ENCODE measurements around the gene NSMF. TPM values are rescaled to one million over a fixed set of nuclear protein-coding genes. Genes with fewer than 3 reads are reported as not detected.

The NSMF gene
- total and polyA plus RNA-seq, 2 of the 4 experiments (the other 2 are of a cell fraction): 7.7 to 40.9 TPM

DNA sequence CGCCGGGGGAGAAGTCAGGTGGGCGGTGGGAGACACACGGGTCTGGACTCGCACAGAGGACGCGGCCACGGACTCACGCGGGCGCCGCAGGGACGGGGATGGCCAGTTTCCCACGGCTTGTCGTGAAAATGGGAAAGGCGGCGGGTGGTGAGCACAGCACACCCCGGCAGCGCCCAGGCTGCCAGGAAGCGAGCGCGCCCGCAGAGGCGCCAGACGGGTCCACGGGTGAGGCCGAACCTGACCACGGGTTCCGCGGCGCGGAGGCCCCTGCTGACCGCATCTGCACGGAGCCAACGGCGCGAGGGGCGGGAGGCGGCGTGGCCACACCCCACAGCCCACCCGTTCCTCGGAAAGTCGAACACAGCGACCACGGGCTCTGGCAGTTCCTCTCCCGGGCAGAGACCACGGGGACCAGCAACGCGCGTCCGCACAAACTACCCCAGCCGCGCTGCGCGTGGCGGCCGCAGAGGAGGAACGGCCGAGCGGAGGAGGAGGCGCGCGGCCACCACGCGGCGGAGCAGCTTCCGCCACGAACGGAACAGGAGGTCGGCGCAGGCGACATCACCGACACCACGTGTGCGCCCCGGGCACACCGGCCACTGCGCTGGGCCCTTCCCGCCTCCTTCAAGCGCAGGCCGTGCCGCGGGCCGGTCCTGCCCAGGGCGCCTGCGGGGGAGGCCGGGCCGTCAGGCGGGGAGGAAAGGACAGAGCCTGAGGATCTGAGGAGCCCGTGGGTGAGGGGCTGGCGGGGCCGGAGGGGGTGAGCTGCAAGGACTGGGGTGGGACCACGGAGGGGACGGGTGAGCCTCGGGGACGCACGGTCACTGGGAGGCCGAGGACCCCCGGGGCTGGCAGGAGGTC is 41.7 kb downstream of the NSMF start:
- ATAC-seq (ENCODE audit: low read depth): no peak
- ChIA-PET POLR2A (ENCODE audit: unreplicated experiment) (no interaction called here), CTCF (no interaction called here)
- Histone ChIP-seq H2BK15ac (ENCODE audit: low read depth, low read length) (no peak overlapping the region), H2BK5ac (ENCODE audit: low read depth, low read length, poor library complexity, severe bottlenecking) (no peak overlapping the region), H3K4me2 (ENCODE audit: low read depth, low read length) (no peak overlapping the region), H2BK20ac (ENCODE audit: low read depth, low read length) (no peak overlapping the region), H3K18ac (ENCODE audit: low read depth, low read length) (no peak overlapping the region), H2AFZ (replicated peaks; ENCODE audit: low read length, poor library complexity) (peak overlapping the region; percentile 14), H3K23ac (ENCODE audit: low read depth, low read length) (no peak overlapping the region), H4K20me1 (ENCODE audit: insufficient read depth, low read length) (no peaks in the 10 kb centered on the region), H3K9me1 (ENCODE audit: insufficient read depth, low read length) (peaks cover 8% of the 10 kb centered on the region), H3K27me3 (ENCODE audit: control insufficient read depth, insufficient read depth, low read length) (no peaks in the 10 kb centered on the region), H3K4ac (ENCODE audit: low read depth, low read length) (no peak overlapping the region), H3K56ac (ENCODE audit: extremely low read depth, insufficient read depth, low read length) (no peak overlapping the region), H3K79me1 (ENCODE audit: low read depth in 1 of 2, low read length in 2 of 2) (peaks cover 26 to 49% of the 10 kb centered on the region in 2 experiments), H3K9ac (ENCODE audit: low read depth, low read length) (no peak overlapping the region), H4K91ac (ENCODE audit: insufficient read depth, low read depth, low read length) (no peak overlapping the region), H2BK120ac (ENCODE audit: low read depth, low read length) (no peak overlapping the region), H3K4me3 (ENCODE audit: insufficient read depth, low read depth, low read length) (no peak overlapping the region), H3K36me3 (ENCODE audit: control insufficient read depth, insufficient read depth, low read length) (peaks cover 3% of the 10 kb centered on the region; the same call in 1 of the 2 replicates), H3K9me3 (ENCODE audit: control insufficient read depth, insufficient read depth, low read length) (no peaks in the 10 kb centered on the region), H2AK9ac (replicated peaks; ENCODE audit: low read depth, low read length, poor library complexity) (no peak overlapping the region), H3K27ac (ENCODE audit: insufficient read depth, low read length) (no peak overlapping the region), H3K4me1 (ENCODE audit: control insufficient read depth, insufficient read depth, low read length) (peaks cover 7% of the 10 kb centered on the region), H2AK5ac (ENCODE audit: low read depth, low read length) (no peak overlapping the region), H4K8ac (ENCODE audit: low read depth in 2 of 2, low read length in 2 of 2) (no peak overlapping the region), H4K5ac (ENCODE audit: low read depth, low read length) (no peak overlapping the region), H3K14ac (replicated peaks; ENCODE audit: low read depth, low read length) (no peak overlapping the region)
- TF ChIP-seq, protein P1, sequence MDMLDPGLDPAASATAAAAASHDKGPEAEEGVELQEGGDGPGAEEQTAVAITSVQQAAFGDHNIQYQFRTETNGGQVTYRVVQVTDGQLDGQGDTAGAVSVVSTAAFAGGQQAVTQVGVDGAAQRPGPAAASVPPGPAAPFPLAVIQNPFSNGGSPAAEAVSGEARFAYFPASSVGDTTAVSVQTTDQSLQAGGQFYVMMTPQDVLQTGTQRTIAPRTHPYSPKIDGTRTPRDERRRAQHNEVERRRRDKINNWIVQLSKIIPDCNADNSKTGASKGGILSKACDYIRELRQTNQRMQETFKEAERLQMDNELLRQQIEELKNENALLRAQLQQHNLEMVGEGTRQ (IDR thresholded peaks at IDR 0.05; ENCODE audit: low read depth, low read length): no peak
- TF ChIP-seq, protein P2, sequence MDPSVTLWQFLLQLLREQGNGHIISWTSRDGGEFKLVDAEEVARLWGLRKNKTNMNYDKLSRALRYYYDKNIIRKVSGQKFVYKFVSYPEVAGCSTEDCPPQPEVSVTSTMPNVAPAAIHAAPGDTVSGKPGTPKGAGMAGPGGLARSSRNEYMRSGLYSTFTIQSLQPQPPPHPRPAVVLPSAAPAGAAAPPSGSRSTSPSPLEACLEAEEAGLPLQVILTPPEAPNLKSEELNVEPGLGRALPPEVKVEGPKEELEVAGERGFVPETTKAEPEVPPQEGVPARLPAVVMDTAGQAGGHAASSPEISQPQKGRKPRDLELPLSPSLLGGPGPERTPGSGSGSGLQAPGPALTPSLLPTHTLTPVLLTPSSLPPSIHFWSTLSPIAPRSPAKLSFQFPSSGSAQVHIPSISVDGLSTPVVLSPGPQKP (IDR thresholded peaks at IDR 0.05; ENCODE audit: borderline replicate concordance, low read depth, low read length): no peak
- TF ChIP-seq MXI1 (IDR thresholded peaks at IDR 0.05; ENCODE audit: borderline replicate concordance, low read depth, low read length) (no peak), MAZ (IDR thresholded peaks at IDR 0.05; ENCODE audit: borderline replicate concordance, low read depth, low read length) (no peak), CEBPB (IDR thresholded peaks at IDR 0.05; ENCODE audit: low read depth, low read length) (no peak), POLR2A (IDR thresholded peaks at IDR 0.05; ENCODE audit: low read depth, low read length) (no peak), NFE2L2 (IDR thresholded peaks at IDR 0.05; ENCODE audit: low read depth, low read length) (no peak), SMC3 (IDR thresholded peaks at IDR 0.05; ENCODE audit: low read depth, low read length) (no peak), RCOR1 (IDR thresholded peaks at IDR 0.05; ENCODE audit: insufficient replicate concordance, low read length) (no peak), FOS (IDR thresholded peaks at IDR 0.05; ENCODE audit: low read depth, low read length) (no peak)
- TF ChIP-seq, protein P3, sequence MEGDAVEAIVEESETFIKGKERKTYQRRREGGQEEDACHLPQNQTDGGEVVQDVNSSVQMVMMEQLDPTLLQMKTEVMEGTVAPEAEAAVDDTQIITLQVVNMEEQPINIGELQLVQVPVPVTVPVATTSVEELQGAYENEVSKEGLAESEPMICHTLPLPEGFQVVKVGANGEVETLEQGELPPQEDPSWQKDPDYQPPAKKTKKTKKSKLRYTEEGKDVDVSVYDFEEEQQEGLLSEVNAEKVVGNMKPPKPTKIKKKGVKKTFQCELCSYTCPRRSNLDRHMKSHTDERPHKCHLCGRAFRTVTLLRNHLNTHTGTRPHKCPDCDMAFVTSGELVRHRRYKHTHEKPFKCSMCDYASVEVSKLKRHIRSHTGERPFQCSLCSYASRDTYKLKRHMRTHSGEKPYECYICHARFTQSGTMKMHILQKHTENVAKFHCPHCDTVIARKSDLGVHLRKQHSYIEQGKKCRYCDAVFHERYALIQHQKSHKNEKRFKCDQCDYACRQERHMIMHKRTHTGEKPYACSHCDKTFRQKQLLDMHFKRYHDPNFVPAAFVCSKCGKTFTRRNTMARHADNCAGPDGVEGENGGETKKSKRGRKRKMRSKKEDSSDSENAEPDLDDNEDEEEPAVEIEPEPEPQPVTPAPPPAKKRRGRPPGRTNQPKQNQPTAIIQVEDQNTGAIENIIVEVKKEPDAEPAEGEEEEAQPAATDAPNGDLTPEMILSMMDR (conservative IDR thresholded peaks at IDR 0.05; ENCODE audit: low read depth, low read length): no peak
- dilution Hi-C loops (cut with HindIII; ENCODE audit: low sequenced_read_pairs, unreplicated experiment): no loop called here
- intact Hi-C loops (cut with micrococcal nuclease): no loop called here
- in situ Hi-C loops (cut with MboI; ENCODE audit: low sequenced_read_pairs): no loop called here
- no peak for DNase-seq
- BruUV-seq (replicated peaks): no TSS peak
- WGBS, 2 experiments (ENCODE audit: extremely low coverage in 2 of 2, insufficient read length in 1 of 2): 87% methylated on average over 56 of the region's 99 CpGs; no CpG with 5 or more reads in 1 of the 2 experiments

Measured in IMR-90 (cell line).